ENCODE results near the gene CAMKK2. TPM values are rescaled to one million over a fixed set of nuclear protein-coding genes. Genes with fewer than 3 reads are reported as not detected.

The CAMKK2 gene
- polyA plus RNA-seq, 1 of the 3 experiments (the other 2 are of a cell fraction), result 23.6 TPM

DNA sequence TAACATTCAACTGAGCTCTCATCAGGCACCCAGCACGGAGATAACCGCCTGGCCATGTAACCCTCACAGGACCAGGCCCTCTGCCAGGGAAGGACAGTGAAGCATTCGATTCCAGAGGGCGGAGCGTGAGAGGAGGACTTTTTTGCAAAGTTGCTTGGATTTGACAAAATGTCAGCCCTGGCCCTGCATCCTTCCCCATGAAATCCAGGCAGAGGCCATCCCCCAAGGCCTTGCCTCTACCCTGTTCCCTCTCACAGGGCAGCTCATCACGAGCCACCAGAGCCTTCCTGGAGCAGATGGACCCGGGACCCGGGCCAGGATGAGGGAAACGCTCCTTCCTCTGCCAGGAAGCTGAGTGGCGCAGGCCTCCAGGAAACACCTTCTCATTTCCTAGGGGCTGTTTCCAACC, 17.0 kb downstream of the CAMKK2 start:
- Histone ChIP-seq H3K4me2 (peak overlapping the region; percentile 47; the same call in 1 of the 2 replicates), H2AFZ (ENCODE audit: low read depth) (no peak overlapping the region), H3K27ac (ENCODE audit: low read depth in 2 of 2, low read length in 1 of 2) (peak overlapping the region; percentile 56 to 64; a peak in 3 of 4 replicates)

More for the DNA sequence above, 17.0 kb downstream of the CAMKK2 start:
- Histone ChIP-seq H3K79me2 (ENCODE audit: insufficient read depth) (peaks cover 17% of the 10 kb centered on the region; the same call in 1 of the 2 replicates), H3K9me2 (no peaks in the 10 kb centered on the region), H3F3A (replicated peaks; ENCODE audit: insufficient read depth) (peaks cover 4% of the 10 kb centered on the region), H3K4me3 (ENCODE audit: low read depth in 2 of 2, low read length in 1 of 2) (no peak overlapping the region), H3K9me3 (no peaks in the 10 kb centered on the region), H4K20me1 (ENCODE audit: insufficient read depth) (peaks cover 4% of the 10 kb centered on the region; the same call in 1 of the 2 replicates), H3K4me1 (ENCODE audit: control insufficient read depth in 1 of 2, insufficient read depth in 2 of 2, low read depth in 1 of 2, low read length in 1 of 2) (peaks cover 4 to 17% of the 10 kb centered on the region in 2 experiments; a peak in 2 of 4 replicates), H3K27me3 (ENCODE audit: insufficient read depth) (no peaks in the 10 kb centered on the region), H3K9ac (peak overlapping the region; percentile 39), H3K36me3 (replicated peaks in 1 of 2; ENCODE audit: control insufficient read depth in 1 of 2, insufficient read depth in 2 of 2, low read length in 1 of 2) (peaks cover 0 to 3% of the 10 kb centered on the region in 2 experiments)
- DNase-seq, result peak; percentile 62
- ChIA-PET POLR2A (interaction anchor here (1.2 kb wide), 1 partner anchor 15 kb away, joined by 3 read pairs; no protein-coding TSS in a partner anchor), CTCF (no interaction called here)
- 50% methylated on average over 9 of the region's 10 CpGs for WGBS (ENCODE audit: low lambda C conversion rate)
- no peak for TF ChIP-seq MXI1 (IDR thresholded peaks at IDR 0.05; ENCODE audit: low read depth, low read length)
- no peak for TF ChIP-seq FOSL2 (IDR thresholded peaks at IDR 0.05; ENCODE audit: borderline replicate concordance, low read depth)
- no peak for TF ChIP-seq SIN3A (IDR thresholded peaks at IDR 0.05; ENCODE audit: borderline replicate concordance, low read depth, low read length)
- TF ChIP-seq ELF1 (IDR thresholded peaks at IDR 0.05), result no peak
- TF ChIP-seq EZH2phosphoT487 (IDR thresholded peaks at IDR 0.05; ENCODE audit: borderline replicate concordance, low read depth), result no peak
- TF ChIP-seq POLR2AphosphoS5 (IDR thresholded peaks at IDR 0.05; ENCODE audit: low read depth, low read length), result no peak
- TF ChIP-seq NRF1 (IDR thresholded peaks at IDR 0.05; ENCODE audit: low read depth, low read length), result no peak
- no peak for TF ChIP-seq USF2 (IDR thresholded peaks at IDR 0.05; ENCODE audit: borderline replicate concordance, low read depth, low read length)
- TF ChIP-seq MEF2A (IDR thresholded peaks at IDR 0.05; ENCODE audit: borderline replicate concordance, low read depth), result no peak
- TF ChIP-seq GATA2 (CRISPR knock-in tag; IDR thresholded peaks at IDR 0.05), result no peak
- TF ChIP-seq, protein P1, sequence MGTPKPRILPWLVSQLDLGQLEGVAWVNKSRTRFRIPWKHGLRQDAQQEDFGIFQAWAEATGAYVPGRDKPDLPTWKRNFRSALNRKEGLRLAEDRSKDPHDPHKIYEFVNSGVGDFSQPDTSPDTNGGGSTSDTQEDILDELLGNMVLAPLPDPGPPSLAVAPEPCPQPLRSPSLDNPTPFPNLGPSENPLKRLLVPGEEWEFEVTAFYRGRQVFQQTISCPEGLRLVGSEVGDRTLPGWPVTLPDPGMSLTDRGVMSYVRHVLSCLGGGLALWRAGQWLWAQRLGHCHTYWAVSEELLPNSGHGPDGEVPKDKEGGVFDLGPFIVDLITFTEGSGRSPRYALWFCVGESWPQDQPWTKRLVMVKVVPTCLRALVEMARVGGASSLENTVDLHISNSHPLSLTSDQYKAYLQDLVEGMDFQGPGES (IDR thresholded peaks at IDR 0.05; ENCODE audit: low read depth, low read length), result no peak
- TF ChIP-seq, protein P2, sequence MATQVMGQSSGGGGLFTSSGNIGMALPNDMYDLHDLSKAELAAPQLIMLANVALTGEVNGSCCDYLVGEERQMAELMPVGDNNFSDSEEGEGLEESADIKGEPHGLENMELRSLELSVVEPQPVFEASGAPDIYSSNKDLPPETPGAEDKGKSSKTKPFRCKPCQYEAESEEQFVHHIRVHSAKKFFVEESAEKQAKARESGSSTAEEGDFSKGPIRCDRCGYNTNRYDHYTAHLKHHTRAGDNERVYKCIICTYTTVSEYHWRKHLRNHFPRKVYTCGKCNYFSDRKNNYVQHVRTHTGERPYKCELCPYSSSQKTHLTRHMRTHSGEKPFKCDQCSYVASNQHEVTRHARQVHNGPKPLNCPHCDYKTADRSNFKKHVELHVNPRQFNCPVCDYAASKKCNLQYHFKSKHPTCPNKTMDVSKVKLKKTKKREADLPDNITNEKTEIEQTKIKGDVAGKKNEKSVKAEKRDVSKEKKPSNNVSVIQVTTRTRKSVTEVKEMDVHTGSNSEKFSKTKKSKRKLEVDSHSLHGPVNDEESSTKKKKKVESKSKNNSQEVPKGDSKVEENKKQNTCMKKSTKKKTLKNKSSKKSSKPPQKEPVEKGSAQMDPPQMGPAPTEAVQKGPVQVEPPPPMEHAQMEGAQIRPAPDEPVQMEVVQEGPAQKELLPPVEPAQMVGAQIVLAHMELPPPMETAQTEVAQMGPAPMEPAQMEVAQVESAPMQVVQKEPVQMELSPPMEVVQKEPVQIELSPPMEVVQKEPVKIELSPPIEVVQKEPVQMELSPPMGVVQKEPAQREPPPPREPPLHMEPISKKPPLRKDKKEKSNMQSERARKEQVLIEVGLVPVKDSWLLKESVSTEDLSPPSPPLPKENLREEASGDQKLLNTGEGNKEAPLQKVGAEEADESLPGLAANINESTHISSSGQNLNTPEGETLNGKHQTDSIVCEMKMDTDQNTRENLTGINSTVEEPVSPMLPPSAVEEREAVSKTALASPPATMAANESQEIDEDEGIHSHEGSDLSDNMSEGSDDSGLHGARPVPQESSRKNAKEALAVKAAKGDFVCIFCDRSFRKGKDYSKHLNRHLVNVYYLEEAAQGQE (IDR thresholded peaks at IDR 0.05; ENCODE audit: low read depth, low read length), result no peak
